Measurements from ENCODE around the gene FAM209B. TPM values are rescaled to one million over a fixed set of nuclear protein-coding genes. Genes with fewer than 3 reads are reported as not detected.
"Not testable (repeated sequence)": the region's sequence is repeated elsewhere in the genome, so short reads cannot be mapped to it uniquely, and the experiment has no call there.

The FAM209B gene
- total RNA-seq, 1 experiment from 2014 or later = not detected

DNA sequence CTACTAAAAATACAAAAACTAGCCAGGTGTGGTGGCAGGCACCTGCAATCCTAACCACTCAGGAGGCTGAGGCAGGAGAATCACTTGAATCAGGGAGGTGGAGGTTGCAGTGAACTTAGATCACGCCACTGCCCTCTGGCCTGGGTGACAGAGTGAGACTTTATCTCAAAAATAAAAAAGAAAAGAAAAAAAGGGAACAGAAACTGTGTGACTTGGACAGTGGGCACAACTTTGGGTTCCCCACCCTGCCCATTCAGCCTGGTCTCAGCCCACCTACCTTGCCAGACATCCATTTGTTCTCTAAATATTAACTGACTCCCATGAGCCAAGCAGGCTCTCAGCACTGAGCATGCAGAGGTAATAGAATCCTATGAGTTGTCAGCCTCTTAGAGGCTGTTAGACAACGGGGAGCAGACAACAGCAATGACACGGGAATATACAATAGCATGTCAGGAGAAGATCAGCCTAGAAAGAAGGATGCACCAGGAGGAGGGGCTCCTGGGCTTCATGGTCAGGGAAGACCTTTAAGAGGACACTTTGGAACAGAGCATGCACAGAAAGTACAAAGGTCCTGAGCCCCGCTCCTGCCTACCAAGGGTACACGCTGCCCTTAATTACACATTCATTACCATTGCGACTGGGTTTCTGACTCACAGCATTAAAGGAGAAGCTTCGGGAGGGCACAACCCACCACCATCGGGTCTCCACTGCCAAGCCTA, 20.0 kb downstream of the FAM209B start:
- no peaks in the 10 kb centered on the region for H3K36me3 Mint-ChIP-seq (ENCODE audit: insufficient read depth, unreplicated experiment)
- peaks cover 11% of the 10 kb centered on the region for H3K4me1 Mint-ChIP-seq (ENCODE audit: insufficient read depth, unreplicated experiment)
- ChIA-PET POLR2A (interaction anchor here (4.3 kb wide), 1 partner anchor 22 kb away, joined by 48 read pairs; no protein-coding TSS in a partner anchor), CTCF (interaction anchor here (0.6 to 3.3 kb wide), 3 partner anchors 24 to 421 kb away, joined by 4 to 32 read pairs (median 4); no protein-coding TSS in a partner anchor)
- no peak for DNase-seq (ENCODE audit: unreplicated experiment)
- H3K9me3 Mint-ChIP-seq (ENCODE audit: unreplicated experiment) = peaks cover 7% of the 10 kb centered on the region
- BruUV-seq (replicated peaks) = no TSS peak
- H3K27ac Mint-ChIP-seq (ENCODE audit: low read depth, unreplicated experiment) = no peak overlapping the region
- H3K4me3 Mint-ChIP-seq (ENCODE audit: unreplicated experiment) = no peak overlapping the region
- peaks cover 18% of the 10 kb centered on the region for H3K27me3 Mint-ChIP-seq (ENCODE audit: insufficient read depth, unreplicated experiment)
- TF ChIP-seq, protein P1, sequence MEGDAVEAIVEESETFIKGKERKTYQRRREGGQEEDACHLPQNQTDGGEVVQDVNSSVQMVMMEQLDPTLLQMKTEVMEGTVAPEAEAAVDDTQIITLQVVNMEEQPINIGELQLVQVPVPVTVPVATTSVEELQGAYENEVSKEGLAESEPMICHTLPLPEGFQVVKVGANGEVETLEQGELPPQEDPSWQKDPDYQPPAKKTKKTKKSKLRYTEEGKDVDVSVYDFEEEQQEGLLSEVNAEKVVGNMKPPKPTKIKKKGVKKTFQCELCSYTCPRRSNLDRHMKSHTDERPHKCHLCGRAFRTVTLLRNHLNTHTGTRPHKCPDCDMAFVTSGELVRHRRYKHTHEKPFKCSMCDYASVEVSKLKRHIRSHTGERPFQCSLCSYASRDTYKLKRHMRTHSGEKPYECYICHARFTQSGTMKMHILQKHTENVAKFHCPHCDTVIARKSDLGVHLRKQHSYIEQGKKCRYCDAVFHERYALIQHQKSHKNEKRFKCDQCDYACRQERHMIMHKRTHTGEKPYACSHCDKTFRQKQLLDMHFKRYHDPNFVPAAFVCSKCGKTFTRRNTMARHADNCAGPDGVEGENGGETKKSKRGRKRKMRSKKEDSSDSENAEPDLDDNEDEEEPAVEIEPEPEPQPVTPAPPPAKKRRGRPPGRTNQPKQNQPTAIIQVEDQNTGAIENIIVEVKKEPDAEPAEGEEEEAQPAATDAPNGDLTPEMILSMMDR (IDR thresholded peaks at IDR 0.05; ENCODE audit: unreplicated experiment) = no peak
- intact Hi-C loops (cut with micrococcal nuclease) = loop anchor here (5.0 to 10.0 kb wide), 2 partner anchors 232 to 794 kb away; no protein-coding TSS in a partner anchor

DNA sequence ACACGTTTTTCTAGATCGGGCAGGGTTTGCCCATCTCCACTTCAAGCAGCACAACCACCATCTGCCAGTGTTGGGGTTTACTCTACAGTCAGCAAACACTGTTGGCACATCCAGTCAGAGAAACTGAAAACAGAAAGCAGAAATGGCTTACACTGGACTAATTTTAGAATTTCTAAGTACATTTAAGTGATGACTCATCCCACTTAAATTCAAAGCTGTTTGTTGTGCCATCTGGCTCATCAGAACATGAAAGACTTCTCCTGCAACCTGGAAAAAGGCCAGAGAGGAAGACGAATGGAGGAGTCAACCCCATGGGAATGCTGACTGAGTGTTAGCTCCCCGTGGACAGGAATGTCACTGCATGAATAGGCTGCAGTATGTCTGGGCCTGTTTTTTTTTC, 21.8 kb downstream of the FAM209B start:
- intact Hi-C loops (cut with micrococcal nuclease) = loop anchor here (1.0 to 10.0 kb wide), 5 partner anchors 22 to 792 kb away; no protein-coding TSS in a partner anchor
- TF ChIP-seq, protein P1 (IDR thresholded peaks at IDR 0.05; ENCODE audit: unreplicated experiment) = no peak
- peaks cover 10% of the 10 kb centered on the region for H3K27me3 Mint-ChIP-seq (ENCODE audit: insufficient read depth, unreplicated experiment)
- peak overlapping the region; percentile 55 for H3K4me3 Mint-ChIP-seq (ENCODE audit: unreplicated experiment)
- CTCF ChIA-PET = interaction anchor here (0.6 to 1.5 kb wide), 10 partner anchors 10 to 505 kb away, joined by 3 to 9 read pairs (median 4); no protein-coding TSS in a partner anchor
- BruUV-seq (replicated peaks) = no TSS peak
- DNase-seq (ENCODE audit: unreplicated experiment) = peak; percentile 99
- H3K36me3 Mint-ChIP-seq (ENCODE audit: insufficient read depth, unreplicated experiment) = no peaks in the 10 kb centered on the region
- POLR2A ChIA-PET = interaction anchor here (0.5 to 4.3 kb wide), 18 partner anchors 12 to 1577 kb away, joined by 3 to 48 read pairs (median 3); partner anchors contain the start of gene TFAP2C
- peaks cover 7% of the 10 kb centered on the region for H3K9me3 Mint-ChIP-seq (ENCODE audit: unreplicated experiment)
- H3K4me1 Mint-ChIP-seq (ENCODE audit: insufficient read depth, unreplicated experiment) = peaks cover 11% of the 10 kb centered on the region
- H3K27ac Mint-ChIP-seq (ENCODE audit: low read depth, unreplicated experiment) = peak overlapping the region; percentile 87

DNA sequence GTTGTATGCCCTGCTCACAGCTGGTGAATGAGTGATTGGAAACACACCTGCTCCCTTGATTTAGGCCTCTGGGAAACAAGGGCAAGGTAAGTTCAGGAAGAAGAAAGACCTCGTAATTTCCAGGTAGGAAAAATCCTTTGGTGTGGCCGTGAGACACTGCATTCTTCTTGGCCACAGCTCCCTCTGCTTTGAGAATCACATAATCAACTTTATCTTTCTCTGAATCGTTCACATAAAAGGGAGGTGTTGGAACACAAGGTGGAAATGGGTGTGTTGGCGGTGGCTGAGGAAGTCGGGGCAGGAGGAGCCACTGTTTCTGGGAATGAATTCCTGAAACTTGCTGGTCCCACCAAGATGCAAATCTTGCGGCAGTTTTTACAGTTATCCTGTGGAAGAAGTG, 25.9 kb downstream of the FAM209B start:
- no TSS peak for BruUV-seq (replicated peaks)
- DNase-seq (ENCODE audit: unreplicated experiment) = no peak
- TF ChIP-seq, protein P1 (IDR thresholded peaks at IDR 0.05; ENCODE audit: unreplicated experiment) = no peak
- H3K4me1 Mint-ChIP-seq (ENCODE audit: insufficient read depth, unreplicated experiment) = peaks cover 11% of the 10 kb centered on the region
- peaks cover 7% of the 10 kb centered on the region for H3K9me3 Mint-ChIP-seq (ENCODE audit: unreplicated experiment)
- no peaks in the 10 kb centered on the region for H3K27me3 Mint-ChIP-seq (ENCODE audit: insufficient read depth, unreplicated experiment)
- H3K36me3 Mint-ChIP-seq (ENCODE audit: insufficient read depth, unreplicated experiment) = no peaks in the 10 kb centered on the region
- intact Hi-C loops (cut with micrococcal nuclease) = loop anchor here (10.0 kb wide), 1 partner anchor 226 kb away; no protein-coding TSS in a partner anchor
- H3K4me3 Mint-ChIP-seq (ENCODE audit: unreplicated experiment) = no peak overlapping the region
- ChIA-PET CTCF (interaction anchor here (1.1 to 2.1 kb wide), 4 partner anchors 8 to 513 kb away, joined by 3 to 6 read pairs (median 4); no protein-coding TSS in a partner anchor), POLR2A (interaction anchor here (3.2 kb wide), 1 partner anchor 16 kb away, joined by 13 read pairs; no protein-coding TSS in a partner anchor)
- no peak overlapping the region for H3K27ac Mint-ChIP-seq (ENCODE audit: low read depth, unreplicated experiment)

DNA sequence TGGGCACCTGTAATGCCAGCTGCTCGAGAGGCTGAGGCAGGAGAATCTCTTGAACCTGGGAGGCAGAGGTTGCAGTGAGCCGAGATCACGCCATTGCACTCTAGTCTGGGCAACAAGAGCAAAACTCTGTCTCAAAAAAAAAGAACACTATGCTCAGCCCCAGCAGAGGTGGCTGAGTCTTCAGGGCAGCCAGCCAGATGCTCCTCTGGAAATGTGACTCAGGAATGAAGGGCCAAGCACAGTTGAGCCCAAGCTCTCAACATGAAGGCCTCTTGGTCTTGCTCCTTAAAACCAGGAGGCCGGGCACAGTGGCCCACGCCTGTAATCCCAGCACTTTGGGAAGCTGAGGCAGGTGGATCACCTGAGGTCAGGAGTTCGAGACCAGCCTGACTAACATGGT, 31.5 kb downstream of the FAM209B start:
- intact Hi-C loops (cut with micrococcal nuclease); H3K9me3 Mint-ChIP-seq (ENCODE audit: unreplicated experiment); H3K36me3 Mint-ChIP-seq (ENCODE audit: insufficient read depth, unreplicated experiment); H3K4me1 Mint-ChIP-seq (ENCODE audit: insufficient read depth, unreplicated experiment); DNase-seq (ENCODE audit: unreplicated experiment); POLR2A ChIA-PET; BruUV-seq (replicated peaks); H3K27ac Mint-ChIP-seq (ENCODE audit: low read depth, unreplicated experiment); H3K27me3 Mint-ChIP-seq (ENCODE audit: insufficient read depth, unreplicated experiment); H3K4me3 Mint-ChIP-seq (ENCODE audit: unreplicated experiment): not testable (repeated sequence)
- CTCF ChIA-PET = interaction anchor here (0.9 to 4.6 kb wide), 3 partner anchors 10 to 14 kb away, joined by 3 to 41 read pairs (median 3); no protein-coding TSS in a partner anchor

Measured in MCF 10A (cell line).